H1 (cell line): ENCODE results near the gene ALOX15. TPM values are rescaled to one million over a fixed set of nuclear protein-coding genes. Genes with fewer than 3 reads are reported as not detected.

Experiments used
- CTCF ChIA-PET: fragments of 300-600 bp; sonication (Branson Sonifier 250); formaldehyde crosslinking; loops from one replicate; lab custom pipeline; 2021; ENCODE audit not compliant: partially characterized antibody; lab: Charles Lee
- POLR2A ChIA-PET: fragments of 300-600 bp; sonication (Branson Sonifier 250); formaldehyde crosslinking; loops from one replicate; lab custom pipeline; 2021; ENCODE audit warnings: inconsistent platforms; ENCODE audit not compliant: partially characterized antibody; lab: Charles Lee
- DNase-seq, 2 experiments: peaks; one replicate each; pipeline versions ENCODE4 v3.0.0 to v3.0.0-alpha.2; 2010 to 2022; ENCODE audit warnings: low spot score in 2 of 2, low read depth in 1 of 2, mixed read lengths in 1 of 2
- FAIRE-seq: peaks from 2 replicates; lab custom pipeline; 2011; peaks lifted over from hg19 to GRCh38; lab: Jason Lieb, UNC
- H2AFZ ChIP-seq: 2 replicates; pipeline ENCODE4 v1.8.1; 2012; ENCODE audit warnings: low read length, inconsistent platforms
- H2AK5ac ChIP-seq: 2 replicates; pipeline ENCODE4 v1.6.1; 2013; ENCODE audit warnings: low read depth, low read length
- H2BK120ac ChIP-seq: replicated peaks from 2 replicates; pipeline ENCODE3; 2013; ENCODE audit warnings: low read depth, low read length, inconsistent platforms
- H2BK12ac ChIP-seq: 2 replicates; pipeline ENCODE4 v1.6.1; 2013; ENCODE audit warnings: low read depth, low read length
- H2BK15ac ChIP-seq: 2 replicates; pipeline ENCODE4 v1.6.1; 2013; ENCODE audit warnings: low read length
- H2BK20ac ChIP-seq: 2 replicates; pipeline ENCODE4 v1.6.1; 2013; ENCODE audit warnings: low read length
- H2BK5ac ChIP-seq: 2 replicates; pipeline ENCODE4 v1.6.1; 2013; ENCODE audit warnings: low read depth, low read length
- H3K14ac ChIP-seq: 2 replicates; pipeline ENCODE4 v1.6.1; 2013; ENCODE audit warnings: inconsistent platforms; ENCODE audit not compliant: insufficient read length
- H3K18ac ChIP-seq: 2 replicates; pipeline ENCODE4 v1.6.1; 2013; ENCODE audit warnings: low read length; ENCODE audit errors: extremely low read depth
- H3K23ac ChIP-seq: 2 replicates; pipeline ENCODE4 v1.6.1; 2013; ENCODE audit warnings: inconsistent platforms; ENCODE audit not compliant: insufficient read length
- H3K23me2 ChIP-seq: 2 replicates; pipeline ENCODE4 v1.6.1; 2013; ENCODE audit warnings: low read depth, low read length
- H3K27ac ChIP-seq: 2 replicates; pipeline ENCODE4 v1.6.1; 2011; ENCODE audit warnings: low read depth, low read length, inconsistent platforms
- H3K27me3 ChIP-seq, 4 experiments: replicated peaks in 1 of 4; 1 replicate in 1 of 4; 2 replicates in 3 of 4; pipeline versions ENCODE4 v1.6.1 to v1.8.1; 2011 to 2013; ENCODE audit warnings: low read length in 3 of 4, mild to moderate bottlenecking in 3 of 4, inconsistent platforms in 2 of 4, mixed read lengths in 2 of 4, moderate library complexity in 1 of 4; ENCODE audit not compliant: control insufficient read depth in 3 of 4, insufficient read depth in 3 of 4; ENCODE audit errors: extremely low read depth in 1 of 4
- H3K36me3 ChIP-seq, 4 experiments: 2 replicates each; pipeline versions ENCODE4 v1.6.1 to v1.8.1; 2011 to 2013; ENCODE audit warnings: mild to moderate bottlenecking in 4 of 4, low read length in 3 of 4, moderate library complexity in 2 of 4, control low read depth in 1 of 4, inconsistent platforms in 1 of 4; ENCODE audit not compliant: insufficient read depth in 4 of 4, control insufficient read depth in 2 of 4
- H3K4ac ChIP-seq: replicated peaks from 2 replicates; pipeline ENCODE3; 2013; ENCODE audit warnings: low read length, low read depth, mixed read lengths, inconsistent platforms; ENCODE audit not compliant: insufficient read length
- H3K4me1 ChIP-seq, 4 experiments: replicated peaks in 1 of 4; 1 replicate in 1 of 4; 2 replicates in 3 of 4; pipeline versions ENCODE4 v1.6.1 to v1.8.1; 2011 to 2013; ENCODE audit warnings: low read length in 3 of 4, inconsistent platforms in 2 of 4, mixed read lengths in 1 of 4; ENCODE audit not compliant: insufficient read depth in 4 of 4, control insufficient read depth in 3 of 4
- H3K4me2 ChIP-seq, 2 experiments: 2 replicates each; pipeline versions ENCODE4 v1.6.1 to v1.8.1; 2011 to 2013; ENCODE audit warnings: low read depth in 2 of 2, low read length in 2 of 2, control low read depth in 1 of 2, inconsistent platforms in 1 of 2, mild to moderate bottlenecking in 1 of 2; ENCODE audit not compliant: insufficient read depth in 1 of 2
- H3K4me3 ChIP-seq, 4 experiments: fragments of 200-600, 300-600 bp in 1 of 4; sonication (generic), shearing (Covaris generic), sonication (Bioruptor Twin) in 1 of 4; 2 replicates each; pipeline versions ENCODE4 v1.5.1 to v1.8.1; 2011 to 2016; ENCODE audit warnings: low read length in 4 of 4, low read depth in 3 of 4, control low read depth in 2 of 4, inconsistent platforms in 2 of 4, mild to moderate bottlenecking in 2 of 4, mixed read lengths in 1 of 4, moderate library complexity in 1 of 4; ENCODE audit not compliant: insufficient read depth in 2 of 4; ENCODE audit errors: extremely low read depth in 1 of 4
- H3K56ac ChIP-seq: replicated peaks from 2 replicates; pipeline ENCODE3; 2013; ENCODE audit warnings: low read depth, mild to moderate bottlenecking, mixed read lengths, low read length, inconsistent platforms; ENCODE audit not compliant: insufficient read length
- H3K79me1 ChIP-seq: 2 replicates; pipeline ENCODE4 v1.6.1; 2013; ENCODE audit warnings: low read depth, low read length, control low read depth
- H3K79me2 ChIP-seq, 2 experiments: 2 replicates each; pipeline versions ENCODE4 v1.6.1 to v1.8.1; 2012 to 2013; ENCODE audit warnings: low read length in 2 of 2, mild to moderate bottlenecking in 2 of 2, inconsistent platforms in 1 of 2; ENCODE audit not compliant: insufficient read depth in 2 of 2, control insufficient read depth in 1 of 2
- H3K9ac ChIP-seq, 4 experiments: replicated peaks in 1 of 4; 1 replicate in 1 of 4; 2 replicates in 3 of 4; pipeline versions ENCODE4 v1.6.1 to v1.8.1; 2011 to 2013; ENCODE audit warnings: low read depth in 3 of 4, low read length in 3 of 4, control low read depth in 2 of 4, mild to moderate bottlenecking in 2 of 4, moderate library complexity in 2 of 4, inconsistent platforms in 1 of 4; ENCODE audit errors: extremely low read depth in 1 of 4
- H3K9me3 ChIP-seq, 2 experiments: 2 replicates each; pipeline versions ENCODE4 v1.6.1 to v1.8.1; 2012 to 2013; ENCODE audit warnings: mild to moderate bottlenecking in 2 of 2, moderate library complexity in 2 of 2, control low read depth in 1 of 2, inconsistent platforms in 1 of 2, low read depth in 1 of 2, low read length in 1 of 2, mixed read lengths in 1 of 2; ENCODE audit not compliant: insufficient read depth in 2 of 2
- H4K20me1 ChIP-seq, 2 experiments: replicated peaks in 1 of 2; 2 replicates each; pipeline versions ENCODE3 to v1.8.1; 2011 to 2013; ENCODE audit warnings: inconsistent platforms in 2 of 2, low read length in 2 of 2, mild to moderate bottlenecking in 1 of 2; ENCODE audit not compliant: insufficient read depth in 2 of 2, control insufficient read depth in 1 of 2
- H4K5ac ChIP-seq: 2 replicates; pipeline ENCODE4 v1.6.1; 2013; ENCODE audit warnings: low read length, low read depth, mixed read lengths, inconsistent platforms; ENCODE audit not compliant: insufficient read length
- H4K8ac ChIP-seq: 2 replicates; pipeline ENCODE4 v1.8.0; 2013; ENCODE audit warnings: mild to moderate bottlenecking, moderate library complexity, low read length, inconsistent platforms; ENCODE audit not compliant: insufficient read depth; ENCODE audit errors: extremely low read depth
- H4K91ac ChIP-seq: replicated peaks from 2 replicates; pipeline ENCODE3; 2013; ENCODE audit warnings: low read length, mixed read lengths, inconsistent platforms; ENCODE audit not compliant: insufficient read length
- ATF3 ChIP-seq: IDR thresholded peaks from 2 replicates; pipeline ENCODE4 v1.6.1; 2011; ENCODE audit warnings: low read depth, mild to moderate bottlenecking, low read length; ENCODE audit not compliant: insufficient read depth
- CHD1 ChIP-seq: IDR thresholded peaks from 2 replicates; pipeline ENCODE4 v1.6.1; 2012; ENCODE audit warnings: low read depth, low read length, improper control_type of control experiment
- GTF2F1 ChIP-seq: IDR thresholded peaks from 2 replicates; pipeline ENCODE4 v1.6.1; 2012; ENCODE audit warnings: low read depth, low read length, improper control_type of control experiment, borderline replicate concordance
- KDM4A ChIP-seq: IDR thresholded peaks from one replicate; pipeline ENCODE4 v1.7.1; 2012; ENCODE audit warnings: low read depth, mild to moderate bottlenecking, moderate library complexity, low read length, inconsistent platforms; ENCODE audit not compliant: severe bottlenecking
- KDM5A ChIP-seq: fragments of 200-600 bp; IDR thresholded peaks from 2 replicates; pipeline ENCODE4 v1.7.1; 2012; ENCODE audit warnings: mild to moderate bottlenecking, low read length, inconsistent platforms, mixed read lengths
- PHF8 ChIP-seq: fragments of 200-600 bp; sonication (generic); conservative IDR thresholded peaks from 2 replicates; pipeline ENCODE4 v1.7.1; 2012; ENCODE audit warnings: low read depth, mild to moderate bottlenecking, inconsistent platforms, low read length, moderate library complexity
- RFX5 ChIP-seq: IDR thresholded peaks from 2 replicates; pipeline ENCODE4 v1.6.1; 2011; ENCODE audit warnings: low read depth, low read length, improper control_type of control experiment, borderline replicate concordance
- SUZ12 ChIP-seq: fragments of 200-600 bp; sonication (generic); IDR thresholded peaks from 2 replicates; pipeline ENCODE4 v1.6.1; 2012; ENCODE audit warnings: mild to moderate bottlenecking, inconsistent platforms, low read length, moderate library complexity, mixed read lengths
- WGBS, 2 experiments: shearing (Covaris generic) in 1 of 2; methylation state at CpG; one replicate each; pipeline versions ENCODE4 v1.1.6 to v1.1.7; 2013 to 2015; ENCODE audit warnings: low lambda C conversion rate in 2 of 2, mixed read lengths in 2 of 2, inconsistent platforms in 1 of 2, low coverage in 1 of 2, missing lambda C conversion rate in 1 of 2; ENCODE audit not compliant: insufficient replicate concordance in 2 of 2, insufficient coverage in 1 of 2, insufficient read length in 1 of 2; ENCODE audit errors: extremely low coverage in 1 of 2, missing lambda C conversion rate in 1 of 2; 5-methylcytosine and 5-hydroxymethylcytosine counted together
- polyA plus RNA-seq, 7 experiments: library from polyadenylated mRNA; depleted of rRNA in 3 of 7; stranded (reverse) in 5 of 7; unstranded in 2 of 7; fragments of >200 nt in 5 of 7; fragments of 200-250 nt in 2 of 7; gene quantifications; 1 replicate in 5 of 7; 2 replicates in 1 of 7; 4 replicates in 1 of 7; pipeline versions ENCODE4 v1.2.1 to v1.2.3, GENCODE V29; 2011 to 2013; ENCODE audit warnings: missing spikeins in 2 of 7, mixed read lengths in 2 of 7
- total RNA-seq: library from RNA; stranded (reverse); fragmentation: NEBNext Ultra II Directional; extraction: Animal tissue kit (Norgen Biotek cat#: 25700); gene quantifications from 2 replicates; pipeline ENCODE4 v1.2.1, GENCODE V29; 2021
- TF ChIP-seq, protein P1 (sequence below): IDR thresholded peaks from 2 replicates; pipeline ENCODE4 v1.6.1; 2012; ENCODE audit warnings: low read length, inconsistent platforms
- TF ChIP-seq, protein P2 (sequence below): IDR thresholded peaks from 2 replicates; pipeline ENCODE4 v1.6.1; 2012; ENCODE audit warnings: inconsistent platforms

Gene ALOX15
- total and polyA plus RNA-seq, 2 of the 8 experiments (the other 6 are each of a cell fraction or from before 2014, with no cell fraction given): 1.5 to 1.7 TPM

DNA sequence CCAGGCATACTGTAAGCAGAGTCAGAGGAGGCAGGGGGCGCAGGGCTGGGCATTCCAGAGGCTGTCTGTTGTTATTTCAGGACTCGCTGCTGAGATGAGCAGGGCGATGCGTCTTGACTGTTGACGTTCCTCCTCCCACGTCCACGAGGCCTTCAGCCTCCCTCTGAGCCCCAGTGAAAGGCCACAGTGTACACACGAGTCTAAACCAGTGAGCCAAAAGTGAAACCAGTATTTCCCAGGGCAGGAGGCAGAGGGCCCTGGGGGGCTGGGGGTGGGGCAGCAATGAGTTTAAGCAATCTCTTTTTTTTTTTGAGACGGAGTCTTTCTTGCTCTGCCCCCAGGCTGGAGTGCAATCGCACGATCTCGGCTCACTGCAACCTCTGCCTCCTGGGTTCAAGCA, 35.7 kb downstream of the ALOX15 start:
- CTCF ChIA-PET: interaction anchor here (1.5 to 1.7 kb wide), 2 partner anchors 11 to 19 kb away, joined by 6 to 7 read pairs; no protein-coding TSS in a partner anchor
- H3K27ac ChIP-seq: no peak overlapping the region
- no peak overlapping the region for H3K18ac ChIP-seq
- no peak overlapping the region for H2AFZ ChIP-seq
- no peaks in the 10 kb centered on the region for H4K20me1 ChIP-seq
- POLR2A ChIA-PET: no interaction called here
- H3K36me3 ChIP-seq: no peaks in the 10 kb centered on the region
- H2BK5ac ChIP-seq: peak overlapping the region; percentile 39; the same call in 1 of the 2 replicates
- H3K4ac ChIP-seq: no peak overlapping the region
- H3K4me2 ChIP-seq: no peak overlapping the region
- no peaks in the 10 kb centered on the region for H3K79me1 ChIP-seq
- no peaks in the 10 kb centered on the region for H3K23me2 ChIP-seq
- H3K79me2 ChIP-seq: no peaks in the 10 kb centered on the region
- no peak for FAIRE-seq
- peak overlapping the region; percentile 33; the same call in 1 of the 2 replicates for H2BK12ac ChIP-seq
- 0 out of 7 replicates have a peak overlapping the region, but pooled peaks of 1 of the 4 experiments have one; percentile 2 for H3K9ac ChIP-seq
- no peak overlapping the region for H4K91ac ChIP-seq
- 0 out of 2 replicates have a peak overlapping the region, but pooled peaks have one; percentile 61 for H2BK15ac ChIP-seq
- no peak overlapping the region for H4K5ac ChIP-seq
- peaks cover 0 to 10% (median 4%) of the 10 kb centered on the region in 4 experiments; a peak in 4 of 7 replicates for H3K4me1 ChIP-seq
- H4K8ac ChIP-seq: no peak overlapping the region
- no peak overlapping the region for H3K14ac ChIP-seq
- DNase-seq: no peak
- H2BK120ac ChIP-seq: no peak overlapping the region
- no peaks in the 10 kb centered on the region for H3K9me3 ChIP-seq
- WGBS, 2 experiments: 92% methylated on average over 11 of the region's 12 CpGs; no CpG with 5 or more reads in 1 of the 2 experiments
- H2AK5ac ChIP-seq: 0 out of 2 replicates have a peak overlapping the region, but pooled peaks have one; percentile 82
- no peak overlapping the region for H2BK20ac ChIP-seq
- no peak overlapping the region for H3K56ac ChIP-seq
- no peak overlapping the region for H3K4me3 ChIP-seq
- H3K23ac ChIP-seq: no peak overlapping the region
- H3K27me3 ChIP-seq: no peaks in the 10 kb centered on the region; a peak in 1 of 7 replicates
- TF ChIP-seq SUZ12 (no peak), PHF8 (no peak), KDM5A (no peak), RFX5 (no peak), GTF2F1 (no peak), KDM4A (no peak), CHD1 (no peak), ATF3 (no peak)
- TF ChIP-seq, protein P1, sequence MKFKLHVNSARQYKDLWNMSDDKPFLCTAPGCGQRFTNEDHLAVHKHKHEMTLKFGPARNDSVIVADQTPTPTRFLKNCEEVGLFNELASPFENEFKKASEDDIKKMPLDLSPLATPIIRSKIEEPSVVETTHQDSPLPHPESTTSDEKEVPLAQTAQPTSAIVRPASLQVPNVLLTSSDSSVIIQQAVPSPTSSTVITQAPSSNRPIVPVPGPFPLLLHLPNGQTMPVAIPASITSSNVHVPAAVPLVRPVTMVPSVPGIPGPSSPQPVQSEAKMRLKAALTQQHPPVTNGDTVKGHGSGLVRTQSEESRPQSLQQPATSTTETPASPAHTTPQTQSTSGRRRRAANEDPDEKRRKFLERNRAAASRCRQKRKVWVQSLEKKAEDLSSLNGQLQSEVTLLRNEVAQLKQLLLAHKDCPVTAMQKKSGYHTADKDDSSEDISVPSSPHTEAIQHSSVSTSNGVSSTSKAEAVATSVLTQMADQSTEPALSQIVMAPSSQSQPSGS: no peak
- TF ChIP-seq, protein P2, sequence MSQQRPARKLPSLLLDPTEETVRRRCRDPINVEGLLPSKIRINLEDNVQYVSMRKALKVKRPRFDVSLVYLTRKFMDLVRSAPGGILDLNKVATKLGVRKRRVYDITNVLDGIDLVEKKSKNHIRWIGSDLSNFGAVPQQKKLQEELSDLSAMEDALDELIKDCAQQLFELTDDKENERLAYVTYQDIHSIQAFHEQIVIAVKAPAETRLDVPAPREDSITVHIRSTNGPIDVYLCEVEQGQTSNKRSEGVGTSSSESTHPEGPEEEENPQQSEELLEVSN: no peak
